GM19023 (cell line): ENCODE results near the gene GMPPA.

Experiments
- ATAC-seq: cut with Tn5 transposase; IDR thresholded peaks from one replicate; pipeline ENCODE4 v1.9.1; 2021; ENCODE audit warnings: mild to moderate bottlenecking, moderate library complexity; ENCODE audit not compliant: unreplicated experiment

The GMPPA gene

GRCh38 chr2:219484343-219485200, 14.1 kb upstream of the GMPPA start:
- ATAC-seq = no peak

- ATAC-seq = no peak
Measured at GRCh38 chr2:219485201-219485580, 13.5 kb upstream of the GMPPA start.

GRCh38 chr2:219486380-219486959, 12.2 kb upstream of the GMPPA start:
- no peak for ATAC-seq

DNA sequence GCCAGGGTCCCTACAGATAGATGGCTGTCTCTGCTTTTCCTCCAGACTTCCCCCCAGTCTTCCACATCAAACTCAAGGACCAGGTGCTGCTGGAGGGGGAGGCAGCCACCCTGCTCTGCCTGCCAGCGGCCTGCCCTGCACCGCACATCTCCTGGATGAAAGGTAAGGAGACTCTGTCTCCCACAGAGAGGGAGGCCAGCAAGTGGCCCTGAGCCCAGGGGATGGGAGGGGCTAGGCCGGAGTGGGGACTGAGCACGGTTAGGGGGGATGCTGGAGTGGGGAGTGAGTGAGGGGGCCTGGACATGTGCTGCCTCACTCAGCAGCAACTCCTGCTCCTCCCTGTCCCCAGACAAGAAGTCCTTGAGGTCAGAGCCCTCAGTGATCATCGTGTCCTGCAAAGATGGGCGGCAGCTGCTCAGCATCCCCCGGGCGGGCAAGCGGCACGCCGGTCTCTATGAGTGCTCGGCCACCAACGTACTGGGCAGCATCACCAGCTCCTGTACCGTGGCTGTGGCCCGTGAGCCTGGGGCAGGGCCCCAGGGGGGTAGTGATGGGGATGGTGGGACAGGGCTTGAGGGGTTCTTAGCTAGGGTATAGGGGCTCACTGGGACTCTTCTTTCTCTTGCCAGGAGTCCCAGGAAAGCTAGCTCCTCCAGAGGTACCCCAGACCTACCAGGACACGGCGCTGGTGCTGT, 10.4 kb upstream of the GMPPA start:
- no peak for ATAC-seq

GRCh38 chr2:219488844-219489194, 9.9 kb upstream of the GMPPA start:
- ATAC-seq = no peak

DNA sequence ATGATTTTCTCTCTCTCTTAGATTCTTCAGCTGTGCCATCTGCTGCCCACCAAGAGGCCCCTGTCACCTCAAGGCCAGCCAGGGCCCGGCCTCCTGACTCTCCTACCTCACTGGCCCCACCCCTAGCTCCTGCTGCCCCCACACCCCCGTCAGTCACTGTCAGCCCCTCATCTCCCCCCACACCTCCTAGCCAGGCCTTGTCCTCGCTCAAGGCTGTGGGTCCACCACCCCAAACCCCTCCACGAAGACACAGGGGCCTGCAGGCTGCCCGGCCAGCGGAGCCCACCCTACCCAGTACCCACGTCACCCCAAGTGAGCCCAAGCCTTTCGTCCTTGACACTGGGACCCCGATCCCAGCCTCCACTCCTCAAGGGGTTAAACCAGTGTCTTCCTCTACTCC, 9.4 kb upstream of the GMPPA start:
- ATAC-seq = no peak

DNA sequence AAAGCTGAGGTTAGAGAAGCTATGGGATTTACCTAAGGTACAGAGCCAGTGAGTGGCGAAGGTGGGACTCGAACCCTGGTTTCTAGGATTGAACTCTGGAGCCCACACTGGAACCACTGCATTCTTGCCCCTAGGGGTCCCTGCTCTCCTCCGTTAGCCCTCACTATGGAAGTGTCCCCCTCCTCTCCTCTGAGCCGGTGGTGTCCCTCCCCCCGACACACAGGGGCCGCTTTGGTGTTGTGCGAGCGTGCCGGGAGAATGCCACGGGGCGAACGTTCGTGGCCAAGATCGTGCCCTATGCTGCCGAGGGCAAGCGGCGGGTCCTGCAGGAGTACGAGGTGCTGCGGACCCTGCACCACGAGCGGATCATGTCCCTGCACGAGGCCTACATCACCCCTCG, 8.5 kb upstream of the GMPPA start:
- ATAC-seq = no peak

DNA sequence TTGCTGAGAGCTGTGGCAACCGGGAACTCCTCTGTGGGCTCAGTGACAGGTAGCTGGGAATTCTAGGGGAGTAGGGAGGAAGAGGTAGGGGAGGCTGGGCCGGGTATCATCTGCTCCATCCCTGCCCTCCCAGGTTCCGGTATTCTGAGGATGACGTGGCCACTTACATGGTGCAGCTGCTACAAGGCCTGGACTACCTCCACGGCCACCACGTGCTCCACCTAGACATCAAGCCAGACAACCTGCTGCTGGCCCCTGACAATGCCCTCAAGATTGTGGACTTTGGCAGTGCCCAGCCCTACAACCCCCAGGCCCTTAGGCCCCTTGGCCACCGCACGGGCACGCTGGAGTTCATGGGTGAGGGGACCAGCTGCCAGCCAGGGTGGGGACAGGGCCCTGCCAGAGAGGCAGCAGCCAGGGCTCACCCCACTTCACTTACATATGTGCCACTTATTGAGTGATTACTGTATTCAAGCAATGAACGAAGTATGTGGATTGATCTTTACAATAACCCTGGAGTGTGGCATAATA, 8.0 kb upstream of the GMPPA start:
- no peak for ATAC-seq

GRCh38 chr2:219491278-219491963, 7.3 kb upstream of the GMPPA start:
- ATAC-seq = no peak

GRCh38 chr2:219492575-219492974, 6.1 kb upstream of the GMPPA start:
- ATAC-seq = no peak

- ATAC-seq = no peak
Measured at GRCh38 chr2:219493086-219493485, 5.6 kb upstream of the GMPPA start.

GRCh38 chr2:219494952-219495530, 3.6 kb upstream of the GMPPA start:
- ATAC-seq = no peak

DNA sequence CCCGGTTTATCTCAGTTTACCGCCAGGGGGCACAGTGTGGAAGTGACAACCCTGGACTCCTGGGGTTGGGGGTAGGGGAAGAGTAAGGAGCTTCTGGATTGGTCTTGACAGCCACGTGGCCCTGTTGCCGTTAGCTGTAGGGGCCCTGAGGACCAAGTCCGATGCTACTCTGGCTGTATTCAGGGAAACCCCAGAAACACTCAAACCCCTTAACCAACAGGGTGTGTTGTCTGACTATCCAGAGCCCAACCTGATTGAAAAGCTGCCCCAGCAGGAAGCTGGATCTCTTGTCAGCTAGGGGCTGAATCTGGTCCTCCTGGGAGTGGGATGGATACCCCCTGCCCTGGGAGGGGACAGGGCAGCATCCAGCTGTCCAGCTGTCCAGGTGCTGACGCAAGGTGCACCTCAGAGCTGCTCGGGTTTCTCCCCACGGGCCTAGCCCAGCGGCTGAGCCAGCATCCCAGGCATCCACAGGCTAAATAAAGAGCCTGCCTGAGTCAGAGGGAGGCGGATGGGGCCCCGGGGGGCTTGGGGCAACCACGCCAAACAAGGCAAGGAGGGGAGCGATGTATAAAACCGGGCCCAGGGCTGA, 3.1 kb upstream of the GMPPA start:
- ATAC-seq = no peak

GRCh38 chr2:219496247-219496824, 2.4 kb upstream of the GMPPA start:
- ATAC-seq = no peak

GRCh38 chr2:219496825-219497494, 1.7 kb upstream of the GMPPA start:
- ATAC-seq = no peak

- peak; percentile 27 for ATAC-seq
Measured at GRCh38 chr2:219497495-219498279, 1.0 kb upstream of the GMPPA start.

- ATAC-seq = peak; percentile 9
Measured at GRCh38 chr2:219499058-219499307, 292 bp downstream of the GMPPA start.

DNA sequence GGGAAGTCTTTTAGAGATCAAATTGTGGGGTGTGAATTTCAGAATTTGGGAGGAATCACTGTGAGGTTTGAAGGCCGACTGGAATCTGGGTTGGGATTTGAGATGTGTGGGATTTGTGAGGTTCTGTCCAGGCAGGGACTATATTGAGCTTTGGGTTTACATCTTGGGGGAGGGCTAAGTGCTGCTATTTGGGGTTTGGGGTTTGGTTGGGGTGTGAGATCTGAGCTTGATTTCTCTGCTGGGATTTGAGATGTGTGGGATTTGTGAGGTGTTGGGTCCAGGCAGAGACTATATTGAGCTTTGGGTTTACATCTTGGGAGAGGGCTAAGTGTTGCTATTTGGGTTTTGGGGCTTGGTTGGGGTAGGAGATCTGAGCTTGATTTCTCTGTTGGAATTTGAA, 864 bp downstream of the GMPPA start:
- ATAC-seq = no peak

GRCh38 chr2:219500135-219500534, 1.4 kb downstream of the GMPPA start:
- ATAC-seq = no peak
